Endothelial cell of coronary artery (primary cell): ENCODE measurements around the gene COX6A2. TPM values are rescaled to one million over a fixed set of nuclear protein-coding genes. Genes with fewer than 3 reads are reported as not detected.

Source experiments
- total RNA-seq: library from RNA; depleted of rRNA; stranded (reverse); fragments of >200 nt; gene quantifications from 2 replicates; pipeline ENCODE4 v1.2.3, GENCODE V29; 2014

COX6A2 gene
- total RNA-seq = not detected in 2 replicates

GRCh38 chr16:31428279-31428597 lies at the start of gene COX6A2:
Gene COX6A2, minus strand, starts transcription at chr16:31428360. Its CDS starts 35 bp downstream, at chr16:31428325.

GRCh38 chr16:31471875-31472708 lies 43.9 kb upstream of the COX6A2 start, which contains the start of gene TGFB1I1:
Gene TGFB1I1, plus strand, starts transcription at chr16:31472152. Its CDS starts 37 bp downstream, at chr16:31472189.

GRCh38 chr16:31458844-31459686 lies 30.9 kb upstream of the COX6A2 start, which contains the start of gene ARMC5:
Gene ARMC5, plus strand, starts transcription at chr16:31459501. Its CDS starts 24 bp downstream, at chr16:31459525.

GRCh38 chr16:31393056-31393455 lies 35.1 kb downstream of the COX6A2 start, which contains the start of gene ITGAD:
Gene ITGAD, plus strand, starts transcription at chr16:31393335. Its CDS starts 26 bp downstream, at chr16:31393361.

Other genes with a start within 250 kb of the COX6A2 start
- gene FUS, start 248.2 kb downstream of the COX6A2 start, total RNA-seq = 39.0 and 44.7 TPM in 2 replicates
- gene PYCARD, start 225.6 kb downstream of the COX6A2 start, total RNA-seq = 43.1 and 63.2 TPM in 2 replicates
- gene TRIM72, start 214.2 kb downstream of the COX6A2 start, total RNA-seq = not detected in 2 replicates
- gene PYDC1, start 211.2 kb downstream of the COX6A2 start, total RNA-seq = not detected in 2 replicates
- gene ITGAM, start 168.4 kb downstream of the COX6A2 start, total RNA-seq = under 0.01 TPM in 1 of 2 replicates, not detected in the other
- gene ITGAX, start 73.2 kb downstream of the COX6A2 start, total RNA-seq = 0.38 and 0.81 TPM in 2 replicates
- gene ITGAD, start 35.0 kb downstream of the COX6A2 start, total RNA-seq = not detected in 2 replicates
- 0.09 TPM in 2 replicates for gene ZNF843, start 14.4 kb upstream of the COX6A2 start, total RNA-seq
- gene ARMC5, start 31.1 kb upstream of the COX6A2 start, total RNA-seq = 13.6 and 14.2 TPM in 2 replicates
- 23.8 and 41.5 TPM in 2 replicates for gene TGFB1I1, start 43.8 kb upstream of the COX6A2 start, total RNA-seq
- under 0.01 TPM in 1 of 2 replicates, not detected in the other for gene SLC5A2, start 54.8 kb upstream of the COX6A2 start, total RNA-seq
- gene RUSF1, start 80.0 kb upstream of the COX6A2 start, total RNA-seq = 19.6 and 37.0 TPM in 2 replicates
- not detected in 2 replicates for gene AHSP, start 99.5 kb upstream of the COX6A2 start, total RNA-seq